Epidermal melanocyte (primary cell): Measurements from ENCODE around the gene TRAK1.
A peak's percentile ranks its signal among the peaks of the same experiment; 100 is the strongest.
"Not testable (repeated sequence)": the region's sequence is repeated elsewhere in the genome, so short reads cannot be mapped to it uniquely, and the experiment has no call there.

Source experiments
- DNase-seq: peaks from one replicate; pipeline ENCODE4 v3.0.0; 2011; ENCODE audit warnings: low spot score; ENCODE audit not compliant: insufficient read length

The TRAK1 gene

DNA sequence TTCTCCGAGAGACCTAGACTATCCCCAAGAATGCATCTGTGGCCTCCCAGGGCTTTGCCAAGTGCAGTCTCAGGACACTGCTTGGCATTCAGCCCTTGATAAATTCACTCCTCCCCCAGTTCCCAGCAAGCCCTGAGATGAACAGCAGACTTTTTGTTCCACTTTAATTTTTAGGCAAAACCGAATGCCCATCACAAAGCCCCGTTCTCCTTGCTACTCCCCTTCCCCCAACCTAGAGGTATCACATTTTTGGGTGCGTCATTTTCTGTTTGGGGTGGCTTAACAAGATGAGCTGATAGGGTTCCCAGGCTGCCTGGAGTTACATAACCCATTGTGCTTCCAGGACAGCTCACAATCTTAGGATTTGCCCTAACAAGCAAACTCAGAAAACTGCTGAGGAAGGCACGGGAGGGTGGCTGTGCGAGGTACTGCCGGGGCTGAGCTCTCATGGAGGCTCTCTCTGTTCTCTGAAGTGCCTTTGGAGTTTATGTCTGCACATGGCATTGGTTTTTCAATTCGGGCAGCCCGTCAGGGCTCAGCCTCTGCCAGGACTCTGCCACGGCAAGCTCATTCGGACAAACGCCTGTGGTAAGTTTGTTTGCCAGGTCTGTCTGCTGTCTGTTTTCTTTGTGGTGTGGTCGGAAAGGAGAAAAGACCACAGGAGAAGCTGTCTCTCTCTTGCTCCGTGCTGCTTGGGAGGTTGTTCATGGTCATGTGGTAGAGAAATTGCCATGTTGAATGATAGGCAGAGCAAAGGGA, at the start of gene TRAK1:
Gene TRAK1 (plus strand): TSS at position 385 of the 759 bp plus-strand sequence. CDS start 113 bp downstream, at position 498.
- DNase-seq = no peak

GRCh38 chr3:42042747-42043098, 48.4 kb upstream of the TRAK1 start:
- no peak for DNase-seq

DNA sequence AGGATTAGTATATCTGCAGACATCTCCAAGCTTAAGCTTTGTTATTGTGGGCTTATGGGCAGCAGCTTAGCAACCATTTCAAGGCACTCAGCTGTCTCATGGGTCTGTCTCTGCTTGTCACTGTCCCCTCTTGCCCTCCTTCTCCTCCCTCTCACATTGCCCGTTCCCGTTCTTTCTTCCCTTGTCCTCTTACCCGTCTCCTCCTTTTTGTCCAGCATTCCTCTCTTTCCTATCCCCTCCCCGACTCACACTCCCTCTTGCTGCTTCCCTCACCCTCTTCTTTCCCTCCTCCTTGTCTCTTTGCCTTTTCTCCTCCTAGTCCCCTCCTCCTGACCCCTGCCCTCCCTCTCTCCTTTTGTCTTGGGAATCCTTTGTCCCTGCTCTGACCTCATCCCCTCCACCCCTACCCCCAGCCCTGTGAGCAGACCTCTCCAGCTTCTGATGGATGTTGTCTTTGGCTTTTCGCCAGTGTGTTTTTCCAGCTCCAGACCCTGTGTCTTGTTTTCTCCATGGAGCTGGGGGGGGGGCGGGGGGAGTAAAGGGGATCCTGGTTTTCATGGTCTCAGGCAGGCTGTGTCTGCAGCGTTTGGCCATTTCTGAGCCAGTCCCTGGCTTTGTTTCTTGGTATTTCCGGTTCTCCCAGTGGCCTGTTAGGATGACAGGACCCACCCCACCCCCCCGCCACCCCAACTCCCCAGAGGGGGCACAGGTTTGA, 47.9 kb upstream of the TRAK1 start:
- no peak for DNase-seq

GRCh38 chr3:42045708-42046243, 45.4 kb upstream of the TRAK1 start:
- DNase-seq = no peak

GRCh38 chr3:42048526-42048925, 42.6 kb upstream of the TRAK1 start:
- DNase-seq = not testable (repeated sequence)

DNA sequence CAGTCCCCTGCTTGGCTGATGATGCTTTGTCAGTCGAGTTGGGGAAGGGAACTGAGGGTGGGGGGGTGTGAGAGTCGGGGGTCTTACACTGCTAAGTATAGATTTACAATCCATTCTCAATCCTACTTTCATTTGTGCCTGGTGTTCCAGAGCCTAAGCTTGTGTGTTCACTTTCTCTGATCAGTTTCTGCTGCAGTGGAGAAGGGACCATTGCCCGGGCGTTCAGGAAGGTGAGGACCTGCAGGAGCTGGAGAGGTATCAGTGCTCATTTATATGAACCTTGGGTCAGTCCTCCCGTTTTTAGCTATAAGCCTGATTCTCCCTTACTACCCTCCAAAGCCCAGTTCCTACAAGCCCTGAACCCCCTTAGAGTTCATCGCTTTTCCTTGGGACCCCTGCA, 41.0 kb upstream of the TRAK1 start:
- DNase-seq = no peak

DNA sequence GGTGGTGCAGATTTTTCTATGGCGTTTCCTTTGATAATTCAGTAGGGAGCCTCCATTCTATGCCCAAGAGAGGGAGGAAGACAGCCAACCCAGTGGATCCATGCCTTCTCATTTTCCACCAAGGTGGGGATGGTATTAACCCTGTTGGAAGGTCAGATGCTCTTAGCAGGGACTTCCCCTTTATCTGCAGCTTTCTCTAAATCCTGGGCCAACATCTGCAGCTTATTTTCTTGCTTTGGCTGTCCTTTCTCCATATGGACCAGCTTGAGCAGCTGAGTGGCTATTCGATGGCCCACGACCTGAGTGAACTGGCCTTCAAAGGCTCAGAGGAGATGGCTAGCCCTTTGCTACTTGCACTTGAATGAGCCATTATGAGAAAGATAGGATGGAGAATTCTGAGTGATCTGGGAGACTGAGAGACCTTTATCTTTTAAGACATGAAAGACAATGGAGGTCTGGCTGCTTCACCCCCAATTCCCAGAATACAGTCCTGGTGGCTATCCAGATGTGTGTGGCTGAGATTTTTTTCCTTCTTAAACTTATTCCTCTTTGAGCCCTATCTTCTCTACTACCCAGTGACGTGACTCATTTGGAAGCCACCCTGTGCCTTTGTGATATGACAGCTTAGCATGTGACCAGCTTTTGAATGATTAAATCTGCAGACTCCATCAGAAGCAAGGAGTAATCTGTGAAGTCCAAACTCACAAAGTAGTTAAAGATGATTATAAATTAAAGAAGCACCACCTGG, 39.6 kb upstream of the TRAK1 start:
- no peak for DNase-seq

DNA sequence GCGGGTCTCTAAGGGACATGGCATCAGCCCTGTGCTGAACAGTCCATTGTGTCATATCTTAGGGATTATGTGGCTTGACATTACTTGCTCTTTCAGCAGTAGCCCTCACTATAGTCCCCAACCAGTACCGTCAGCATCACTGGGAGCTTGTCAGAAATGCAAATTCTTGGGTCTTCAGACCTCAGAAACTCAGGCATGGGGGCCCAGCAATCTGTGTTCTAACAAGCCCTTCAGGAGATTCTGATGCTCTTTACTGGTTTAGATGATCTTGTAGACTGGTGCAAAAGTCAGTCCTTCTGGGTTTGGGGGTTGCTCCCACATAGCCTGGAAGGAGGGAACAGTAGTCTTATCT, 39.0 kb upstream of the TRAK1 start:
- no peak for DNase-seq

- peak; percentile 33 for DNase-seq
These were observed 38.4 kb upstream of the TRAK1 start for GRCh38 chr3:42052484-42053351.

- no peak for DNase-seq
These were observed 37.7 kb upstream of the TRAK1 start for GRCh38 chr3:42053476-42053875.

DNA sequence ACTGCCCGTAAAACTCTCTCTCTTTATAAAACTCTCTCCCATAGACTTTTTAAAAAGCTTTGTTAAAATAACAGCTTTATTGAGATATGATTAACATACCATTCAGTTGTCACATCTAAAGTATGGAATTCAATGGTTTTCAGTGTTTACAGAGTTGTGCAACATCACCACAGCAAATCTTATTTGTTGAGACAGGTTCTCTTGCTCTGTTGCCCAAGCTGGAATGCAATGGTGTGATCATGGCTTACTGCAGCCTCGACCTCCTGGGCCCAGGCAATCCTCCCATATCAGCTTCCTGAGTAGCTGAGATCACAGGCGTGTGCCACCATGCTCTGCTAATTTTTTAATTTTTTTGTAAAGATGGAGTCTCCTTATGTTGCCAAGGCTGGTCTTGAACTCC, 35.9 kb upstream of the TRAK1 start:
- no peak for DNase-seq

GRCh38 chr3:42056840-42057239, 34.3 kb upstream of the TRAK1 start:
- DNase-seq = no peak

DNA sequence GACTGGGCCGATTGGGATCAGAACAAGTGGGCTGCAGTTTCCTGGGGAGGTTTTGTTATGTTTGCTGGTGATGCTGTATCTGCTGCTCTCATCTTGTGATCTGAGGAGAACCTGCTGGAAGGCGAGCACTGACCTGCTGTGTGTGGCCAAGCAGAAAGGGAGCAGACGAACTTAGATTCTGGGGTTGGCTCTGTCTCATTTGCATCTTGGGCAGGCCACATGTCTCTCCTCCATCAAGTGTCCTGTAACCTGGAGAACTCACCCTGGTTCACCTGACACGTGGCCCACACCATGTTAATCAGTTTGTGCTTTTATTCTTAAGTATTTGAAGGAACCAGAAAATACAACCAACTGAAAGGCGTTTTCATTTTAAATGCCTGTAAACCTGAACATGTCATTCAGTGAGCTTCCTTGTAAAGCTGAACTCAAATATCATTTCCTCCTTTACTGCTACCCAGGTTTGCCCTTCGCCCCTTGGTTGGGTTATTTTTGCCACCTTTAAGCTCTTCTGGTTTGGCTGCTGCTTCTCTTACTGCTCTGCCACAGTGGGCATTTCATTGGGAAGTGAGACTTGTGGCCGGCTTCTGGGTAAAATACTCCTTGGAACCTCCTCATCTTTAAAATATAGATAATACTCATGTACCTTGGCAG, 33.5 kb upstream of the TRAK1 start:
- DNase-seq = no peak

- DNase-seq = no peak
These were observed 30.0 kb upstream of the TRAK1 start for GRCh38 chr3:42061025-42061712.

DNA sequence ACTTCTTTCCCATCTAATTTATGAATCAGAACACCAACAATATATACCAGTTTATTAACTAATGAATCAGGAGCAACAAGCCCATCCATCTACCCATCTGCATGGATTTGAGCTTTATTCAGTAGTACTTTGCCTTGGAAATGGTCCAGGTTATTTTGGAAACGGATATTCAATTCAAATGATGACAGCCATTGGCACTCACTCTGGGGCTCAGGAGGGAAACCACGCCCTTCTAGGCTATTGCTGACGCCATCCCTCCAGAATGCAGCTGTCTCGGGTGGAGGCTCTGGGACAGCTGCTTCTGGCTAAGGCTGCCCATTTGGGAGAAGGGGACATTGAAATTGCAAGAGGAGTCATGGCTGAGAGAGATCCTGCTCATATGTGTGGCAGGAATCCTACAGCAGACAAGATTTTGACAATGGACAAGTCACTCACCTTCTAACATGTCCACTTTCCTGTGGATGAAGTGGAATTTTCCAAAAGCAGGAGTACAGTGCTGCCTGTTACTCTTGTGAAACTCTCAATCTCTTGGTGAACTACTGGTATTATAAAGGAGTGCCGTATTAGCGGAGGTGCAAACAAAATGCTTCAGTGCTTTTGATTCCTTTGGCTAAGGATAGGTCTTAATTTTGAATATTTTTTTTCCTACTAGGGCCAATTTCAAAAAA, 29.3 kb upstream of the TRAK1 start:
- peak; percentile 47 for DNase-seq

GRCh38 chr3:42062464-42062863, 28.7 kb upstream of the TRAK1 start:
- no peak for DNase-seq

DNA sequence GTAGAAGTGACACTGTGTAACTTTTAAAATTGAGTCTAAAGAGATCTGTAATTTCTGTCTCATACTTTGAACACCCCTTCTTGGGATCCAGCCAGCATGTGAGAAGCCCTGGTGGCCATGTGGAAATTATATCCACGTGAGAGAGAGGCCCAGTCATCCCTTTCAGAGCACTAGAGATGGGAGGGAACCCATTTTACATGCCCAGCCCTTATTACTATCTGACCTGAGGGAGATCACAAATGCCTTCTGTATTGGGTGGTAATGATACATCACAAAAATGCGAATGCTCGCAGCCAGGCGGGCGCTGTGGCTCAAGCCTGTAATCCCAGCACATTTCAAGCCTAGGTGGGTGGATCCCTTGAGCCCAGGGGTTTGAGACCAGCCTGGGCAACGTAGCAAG, 27.3 kb upstream of the TRAK1 start:
- peak; percentile 30 for DNase-seq

- DNase-seq = peak; percentile 43
These were observed 24.5 kb upstream of the TRAK1 start for GRCh38 chr3:42066516-42067181.

GRCh38 chr3:42067326-42067725, 23.8 kb upstream of the TRAK1 start:
- no peak for DNase-seq
